ENCODE measurements around the gene PLEKHG3. TPM values are rescaled to one million over a fixed set of nuclear protein-coding genes. Genes with fewer than 3 reads are reported as not detected.

The PLEKHG3 gene
- total and polyA plus RNA-seq, 4 donors, result 8.4 to 21.3 (median 14.6) TPM

DNA sequence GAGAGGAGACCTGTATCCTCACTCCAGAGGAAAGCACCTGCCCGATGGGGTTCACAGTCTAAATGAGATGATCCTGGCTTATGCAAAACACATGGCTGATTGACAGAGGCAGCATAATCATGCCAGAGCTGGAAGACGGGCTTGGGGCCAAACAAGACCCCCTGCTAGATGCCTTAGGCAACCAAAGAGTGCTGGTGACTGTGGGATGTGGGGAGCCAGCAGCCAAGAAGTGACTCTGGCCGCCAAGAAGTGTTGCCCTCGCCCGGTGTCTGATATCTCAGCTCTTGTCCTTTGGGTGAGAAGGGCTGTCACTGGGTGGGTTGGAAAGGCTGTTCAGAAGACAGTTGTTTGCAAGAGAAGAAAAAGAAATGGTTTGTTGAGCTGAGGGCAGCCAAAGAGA lies 56.7 kb downstream of the PLEKHG3 start:
- H3K36me3 ChIP-seq (ENCODE audit: control insufficient read depth in 4 of 4, insufficient read depth in 3 of 4, low read depth in 1 of 4, low read length in 3 of 4), result no peaks in the 10 kb centered on the region
- H3K4me3 ChIP-seq (ENCODE audit: low read depth in 1 of 3, low read length in 3 of 3), result no peak overlapping the region
- DNase-seq (ENCODE audit: low spot score), result no peak
- no peak overlapping the region for H3K27ac ChIP-seq (ENCODE audit: low read depth in 1 of 2, low read length in 2 of 2)
- H3K9ac ChIP-seq (ENCODE audit: low read depth in 1 of 2, low read length in 2 of 2), result no peak overlapping the region
- 78% methylated on average over 5 of the region's 5 CpGs for WGBS
- no peaks in the 10 kb centered on the region for H3K27me3 ChIP-seq (ENCODE audit: control insufficient read depth in 4 of 4, insufficient read depth in 4 of 4, low read length in 3 of 4)
- peaks cover 0 to 8% (median 2%) of the 10 kb centered on the region in 4 donors for H3K4me1 ChIP-seq (ENCODE audit: control insufficient read depth in 4 of 4, insufficient read depth in 4 of 4, low read length in 3 of 4)
- no peaks in the 10 kb centered on the region for H3K9me3 ChIP-seq (ENCODE audit: control insufficient read depth in 4 of 4, low read length in 3 of 4)
- no peak for TF ChIP-seq NR2F2 (IDR thresholded peaks at IDR 0.05)
- no peak for TF ChIP-seq YY1 (IDR thresholded peaks at IDR 0.05)
- no peak for TF ChIP-seq HNF4A (conservative IDR thresholded peaks at IDR 0.05)
- TF ChIP-seq, protein P1, sequence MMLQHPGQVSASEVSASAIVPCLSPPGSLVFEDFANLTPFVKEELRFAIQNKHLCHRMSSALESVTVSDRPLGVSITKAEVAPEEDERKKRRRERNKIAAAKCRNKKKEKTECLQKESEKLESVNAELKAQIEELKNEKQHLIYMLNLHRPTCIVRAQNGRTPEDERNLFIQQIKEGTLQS (IDR thresholded peaks at IDR 0.05), result no peak
- TF ChIP-seq GABPA (IDR thresholded peaks at IDR 0.05 in 1 of 2, conservative IDR thresholded peaks at IDR 0.05 in 1 of 2), result no peak
- no peak for TF ChIP-seq JUND (IDR thresholded peaks at IDR 0.05)
- TF ChIP-seq SP1 (IDR thresholded peaks at IDR 0.05), result no peak
- TF ChIP-seq, protein P2, sequence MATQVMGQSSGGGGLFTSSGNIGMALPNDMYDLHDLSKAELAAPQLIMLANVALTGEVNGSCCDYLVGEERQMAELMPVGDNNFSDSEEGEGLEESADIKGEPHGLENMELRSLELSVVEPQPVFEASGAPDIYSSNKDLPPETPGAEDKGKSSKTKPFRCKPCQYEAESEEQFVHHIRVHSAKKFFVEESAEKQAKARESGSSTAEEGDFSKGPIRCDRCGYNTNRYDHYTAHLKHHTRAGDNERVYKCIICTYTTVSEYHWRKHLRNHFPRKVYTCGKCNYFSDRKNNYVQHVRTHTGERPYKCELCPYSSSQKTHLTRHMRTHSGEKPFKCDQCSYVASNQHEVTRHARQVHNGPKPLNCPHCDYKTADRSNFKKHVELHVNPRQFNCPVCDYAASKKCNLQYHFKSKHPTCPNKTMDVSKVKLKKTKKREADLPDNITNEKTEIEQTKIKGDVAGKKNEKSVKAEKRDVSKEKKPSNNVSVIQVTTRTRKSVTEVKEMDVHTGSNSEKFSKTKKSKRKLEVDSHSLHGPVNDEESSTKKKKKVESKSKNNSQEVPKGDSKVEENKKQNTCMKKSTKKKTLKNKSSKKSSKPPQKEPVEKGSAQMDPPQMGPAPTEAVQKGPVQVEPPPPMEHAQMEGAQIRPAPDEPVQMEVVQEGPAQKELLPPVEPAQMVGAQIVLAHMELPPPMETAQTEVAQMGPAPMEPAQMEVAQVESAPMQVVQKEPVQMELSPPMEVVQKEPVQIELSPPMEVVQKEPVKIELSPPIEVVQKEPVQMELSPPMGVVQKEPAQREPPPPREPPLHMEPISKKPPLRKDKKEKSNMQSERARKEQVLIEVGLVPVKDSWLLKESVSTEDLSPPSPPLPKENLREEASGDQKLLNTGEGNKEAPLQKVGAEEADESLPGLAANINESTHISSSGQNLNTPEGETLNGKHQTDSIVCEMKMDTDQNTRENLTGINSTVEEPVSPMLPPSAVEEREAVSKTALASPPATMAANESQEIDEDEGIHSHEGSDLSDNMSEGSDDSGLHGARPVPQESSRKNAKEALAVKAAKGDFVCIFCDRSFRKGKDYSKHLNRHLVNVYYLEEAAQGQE (IDR thresholded peaks at IDR 0.05), result no peak
- no peak for TF ChIP-seq FOXA1 (IDR thresholded peaks at IDR 0.05)
- no peak for TF ChIP-seq FOXA2 (IDR thresholded peaks at IDR 0.05)
- TF ChIP-seq, protein P3, sequence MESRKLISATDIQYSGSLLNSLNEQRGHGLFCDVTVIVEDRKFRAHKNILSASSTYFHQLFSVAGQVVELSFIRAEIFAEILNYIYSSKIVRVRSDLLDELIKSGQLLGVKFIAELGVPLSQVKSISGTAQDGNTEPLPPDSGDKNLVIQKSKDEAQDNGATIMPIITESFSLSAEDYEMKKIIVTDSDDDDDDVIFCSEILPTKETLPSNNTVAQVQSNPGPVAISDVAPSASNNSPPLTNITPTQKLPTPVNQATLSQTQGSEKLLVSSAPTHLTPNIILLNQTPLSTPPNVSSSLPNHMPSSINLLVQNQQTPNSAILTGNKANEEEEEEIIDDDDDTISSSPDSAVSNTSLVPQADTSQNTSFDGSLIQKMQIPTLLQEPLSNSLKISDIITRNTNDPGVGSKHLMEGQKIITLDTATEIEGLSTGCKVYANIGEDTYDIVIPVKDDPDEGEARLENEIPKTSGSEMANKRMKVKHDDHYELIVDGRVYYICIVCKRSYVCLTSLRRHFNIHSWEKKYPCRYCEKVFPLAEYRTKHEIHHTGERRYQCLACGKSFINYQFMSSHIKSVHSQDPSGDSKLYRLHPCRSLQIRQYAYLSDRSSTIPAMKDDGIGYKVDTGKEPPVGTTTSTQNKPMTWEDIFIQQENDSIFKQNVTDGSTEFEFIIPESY (IDR thresholded peaks at IDR 0.05), result no peak
- TF ChIP-seq, protein P4, sequence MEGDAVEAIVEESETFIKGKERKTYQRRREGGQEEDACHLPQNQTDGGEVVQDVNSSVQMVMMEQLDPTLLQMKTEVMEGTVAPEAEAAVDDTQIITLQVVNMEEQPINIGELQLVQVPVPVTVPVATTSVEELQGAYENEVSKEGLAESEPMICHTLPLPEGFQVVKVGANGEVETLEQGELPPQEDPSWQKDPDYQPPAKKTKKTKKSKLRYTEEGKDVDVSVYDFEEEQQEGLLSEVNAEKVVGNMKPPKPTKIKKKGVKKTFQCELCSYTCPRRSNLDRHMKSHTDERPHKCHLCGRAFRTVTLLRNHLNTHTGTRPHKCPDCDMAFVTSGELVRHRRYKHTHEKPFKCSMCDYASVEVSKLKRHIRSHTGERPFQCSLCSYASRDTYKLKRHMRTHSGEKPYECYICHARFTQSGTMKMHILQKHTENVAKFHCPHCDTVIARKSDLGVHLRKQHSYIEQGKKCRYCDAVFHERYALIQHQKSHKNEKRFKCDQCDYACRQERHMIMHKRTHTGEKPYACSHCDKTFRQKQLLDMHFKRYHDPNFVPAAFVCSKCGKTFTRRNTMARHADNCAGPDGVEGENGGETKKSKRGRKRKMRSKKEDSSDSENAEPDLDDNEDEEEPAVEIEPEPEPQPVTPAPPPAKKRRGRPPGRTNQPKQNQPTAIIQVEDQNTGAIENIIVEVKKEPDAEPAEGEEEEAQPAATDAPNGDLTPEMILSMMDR (IDR thresholded peaks at IDR 0.05; ENCODE audit: low read depth, low read length, missing input control), result no peak
- TF ChIP-seq RXRA (IDR thresholded peaks at IDR 0.05), result no peak
- no peak for TF ChIP-seq TAF1 (conservative IDR thresholded peaks at IDR 0.05)
- no peak for TF ChIP-seq HNF4G (IDR thresholded peaks at IDR 0.05)
- no peak for TF ChIP-seq RAD21 (IDR thresholded peaks at IDR 0.05)

DNA sequence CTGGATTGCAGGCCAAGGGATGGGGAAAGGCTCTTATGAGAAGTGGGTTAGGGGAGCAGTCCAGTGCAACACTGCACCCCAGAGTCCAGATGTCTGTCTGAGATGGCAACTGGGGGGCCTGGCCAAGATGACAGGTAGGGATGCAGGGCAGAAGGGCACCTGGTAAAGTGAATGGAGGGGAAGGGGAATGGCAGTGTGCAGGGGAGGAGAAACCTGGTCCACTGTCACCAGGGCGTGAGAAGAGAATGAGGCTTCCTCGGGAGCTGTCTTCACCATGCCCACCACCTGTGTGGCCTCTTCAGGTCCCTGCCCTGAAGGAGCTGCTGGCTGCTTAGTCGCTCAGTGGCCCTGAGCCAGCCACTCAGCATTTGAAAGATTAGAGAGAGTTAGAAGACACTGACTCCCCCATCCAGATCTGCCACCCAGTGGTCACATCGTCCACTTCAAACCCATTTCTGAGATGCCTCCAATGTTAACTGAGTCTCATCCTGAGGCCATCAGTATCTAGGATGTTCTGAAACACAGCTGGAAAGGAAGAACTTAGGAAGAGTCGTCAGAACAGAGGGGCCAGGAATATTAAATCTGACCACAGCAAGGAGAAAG lies 57.3 kb downstream of the PLEKHG3 start:
- H3K9me3 ChIP-seq (ENCODE audit: control insufficient read depth in 4 of 4, low read length in 3 of 4), result no peaks in the 10 kb centered on the region
- TF ChIP-seq HNF4G (IDR thresholded peaks at IDR 0.05) (no peak), TAF1 (conservative IDR thresholded peaks at IDR 0.05) (no peak), YY1 (IDR thresholded peaks at IDR 0.05) (no peak), EGR1 (IDR thresholded peaks at IDR 0.05; ENCODE audit: low read depth in 2 of 2) (no peak), HNF4A (conservative IDR thresholded peaks at IDR 0.05) (no peak), RXRA (IDR thresholded peaks at IDR 0.05) (no peak), RAD21 (IDR thresholded peaks at IDR 0.05) (no peak), GABPA (IDR thresholded peaks at IDR 0.05 in 1 of 2, conservative IDR thresholded peaks at IDR 0.05 in 1 of 2) (no peak)
- TF ChIP-seq, protein P2 (IDR thresholded peaks at IDR 0.05), result no peak
- TF ChIP-seq, protein P5, sequence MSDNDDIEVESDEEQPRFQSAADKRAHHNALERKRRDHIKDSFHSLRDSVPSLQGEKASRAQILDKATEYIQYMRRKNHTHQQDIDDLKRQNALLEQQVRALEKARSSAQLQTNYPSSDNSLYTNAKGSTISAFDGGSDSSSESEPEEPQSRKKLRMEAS (IDR thresholded peaks at IDR 0.05), result no peak
- TF ChIP-seq, protein P3 (IDR thresholded peaks at IDR 0.05), result no peak
- no peaks in the 10 kb centered on the region for H3K27me3 ChIP-seq (ENCODE audit: control insufficient read depth in 4 of 4, insufficient read depth in 4 of 4, low read length in 3 of 4)
- H3K27ac ChIP-seq (ENCODE audit: low read depth in 1 of 2, low read length in 2 of 2), result no peak overlapping the region
- H3K36me3 ChIP-seq (ENCODE audit: control insufficient read depth in 4 of 4, insufficient read depth in 3 of 4, low read depth in 1 of 4, low read length in 3 of 4), result no peaks in the 10 kb centered on the region
- DNase-seq (ENCODE audit: low spot score), result no peak
- H3K4me1 ChIP-seq (ENCODE audit: control insufficient read depth in 4 of 4, insufficient read depth in 4 of 4, low read length in 3 of 4), result peaks cover 0 to 8% (median 2%) of the 10 kb centered on the region in 4 donors
- H3K9ac ChIP-seq (ENCODE audit: low read depth in 1 of 2, low read length in 2 of 2), result no peak overlapping the region
- no peak overlapping the region for H3K4me3 ChIP-seq (ENCODE audit: low read depth in 1 of 3, low read length in 3 of 3)
- WGBS, result 57% methylated on average over 5 of the region's 5 CpGs

All from liver (tissue), 9 donors.